ENCODE results near the gene CBFA2T3. TPM values are rescaled to one million over a fixed set of nuclear protein-coding genes. Genes with fewer than 3 reads are reported as not detected.
A peak's percentile ranks its signal among the peaks of the same experiment; 100 is the strongest.

Gene CBFA2T3
- total RNA-seq, 1 experiment from 2014 or later, result 13.7 TPM

- no peaks in the 10 kb centered on the region for H3K9me3 ChIP-seq (ENCODE audit: control insufficient read depth, insufficient read depth, low read depth, low read length)
- no peaks in the 10 kb centered on the region for H3K27me3 ChIP-seq (ENCODE audit: control insufficient read depth, insufficient read depth, low read length)
- ATAC-seq (peak; percentile 16; the same call in 1 of the 2 replicates), DNase-seq (ENCODE audit: low read depth, low spot score) (no peak)
- no peaks in the 10 kb centered on the region for H3K4me1 ChIP-seq (ENCODE audit: control insufficient read depth, insufficient read depth, low read length)
- POLR2A ChIA-PET, result no interaction called here
- TF ChIP-seq TCF7L2 (IDR thresholded peaks at IDR 0.05; ENCODE audit: low read depth, low read length), result no peak
- no peak for TF ChIP-seq POLR2AphosphoS5 (IDR thresholded peaks at IDR 0.05; ENCODE audit: low read depth, low read length)
- no peak for TF ChIP-seq REST (IDR thresholded peaks at IDR 0.05; ENCODE audit: insufficient read depth in 1 of 2, low read depth in 2 of 2, low read length in 1 of 2)
- TF ChIP-seq SIN3A (IDR thresholded peaks at IDR 0.05; ENCODE audit: borderline replicate concordance, insufficient read depth, low read depth, low read length), result no peak
- no peak for TF ChIP-seq CTCF (IDR thresholded peaks at IDR 0.05)
- intact Hi-C loops (cut with micrococcal nuclease; ENCODE audit: unreplicated experiment), result no loop called here
- H3K27ac ChIP-seq (ENCODE audit: low read length), result no peak overlapping the region
- CTCF ChIA-PET, result no interaction called here
- H3K36me3 ChIP-seq (ENCODE audit: control insufficient read depth, insufficient read depth, low read length), result no peaks in the 10 kb centered on the region
- no peak overlapping the region for H3K4me3 ChIP-seq (ENCODE audit: low read depth in 2 of 2, low read length in 2 of 2)
- in situ Hi-C loops (cut with HindIII; ENCODE audit: low pct_unique_long_range_greater_than_20kb, low sequenced_read_pairs), result no loop called here
- BruUV-seq (replicated peaks), result no TSS peak
Observed at GRCh38 chr16:88973007-88973410, 4.0 kb downstream of the CBFA2T3 start.

DNA sequence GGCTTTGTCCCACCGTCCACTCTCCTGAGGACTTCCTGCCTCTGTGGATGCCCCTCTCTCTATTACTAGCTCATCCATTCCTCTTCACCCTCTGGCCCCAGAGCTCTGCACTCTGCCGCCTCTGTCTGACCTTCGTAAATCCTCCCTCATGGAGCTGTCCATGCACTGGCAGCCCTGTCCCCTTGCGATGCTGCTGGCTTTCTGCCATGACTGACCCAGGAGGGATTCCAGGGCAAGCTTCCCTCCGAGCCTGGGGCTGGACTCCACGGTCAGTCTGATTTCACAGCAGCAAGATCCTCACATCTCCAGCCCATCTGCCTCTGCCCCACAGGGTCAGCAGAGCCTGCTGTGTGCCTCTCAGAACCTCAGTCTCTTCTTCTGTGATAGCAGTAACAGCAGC lies 4.7 kb downstream of the CBFA2T3 start:
- ATAC-seq (no peak), DNase-seq (ENCODE audit: low read depth, low spot score) (no peak)
- BruUV-seq (replicated peaks), result no TSS peak
- TF ChIP-seq REST (IDR thresholded peaks at IDR 0.05; ENCODE audit: insufficient read depth in 1 of 2, low read depth in 2 of 2, low read length in 1 of 2), result no peak
- TF ChIP-seq POLR2AphosphoS5 (IDR thresholded peaks at IDR 0.05; ENCODE audit: low read depth, low read length), result no peak
- no peak for TF ChIP-seq CTCF (IDR thresholded peaks at IDR 0.05)
- TF ChIP-seq TCF7L2 (IDR thresholded peaks at IDR 0.05; ENCODE audit: low read depth, low read length), result no peak
- TF ChIP-seq SIN3A (IDR thresholded peaks at IDR 0.05; ENCODE audit: borderline replicate concordance, insufficient read depth, low read depth, low read length), result no peak
- Histone ChIP-seq H3K36me3 (ENCODE audit: control insufficient read depth, insufficient read depth, low read length) (no peaks in the 10 kb centered on the region), H3K27me3 (ENCODE audit: control insufficient read depth, insufficient read depth, low read length) (no peaks in the 10 kb centered on the region), H3K27ac (ENCODE audit: low read length) (no peak overlapping the region), H3K9me3 (ENCODE audit: control insufficient read depth, insufficient read depth, low read depth, low read length) (no peaks in the 10 kb centered on the region), H3K4me1 (ENCODE audit: control insufficient read depth, insufficient read depth, low read length) (no peaks in the 10 kb centered on the region), H3K4me3 (ENCODE audit: low read depth in 2 of 2, low read length in 2 of 2) (no peak overlapping the region)
- ChIA-PET CTCF (no interaction called here), POLR2A (no interaction called here)
- in situ Hi-C loops (cut with HindIII; ENCODE audit: low pct_unique_long_range_greater_than_20kb, low sequenced_read_pairs), result no loop called here
- intact Hi-C loops (cut with micrococcal nuclease; ENCODE audit: unreplicated experiment), result no loop called here
